Small intestine (tissue), 7 donors: ENCODE results near the gene TAGLN3. TPM values are rescaled to one million over a fixed set of nuclear protein-coding genes. Genes with fewer than 3 reads are reported as not detected.

Experiments
- DNase-seq, 2 donors: peaks; one replicate each; pipeline versions ENCODE4 v3.0.0 to v3.0.0-alpha.2; 2013
- FAIRE-seq: peaks from 2 replicates; lab custom pipeline; 2012; peaks lifted over from hg19 to GRCh38; lab: Jason Lieb, UNC
- H3K27ac ChIP-seq, 3 donors: one replicate each; pipeline ENCODE4 v1.5.1; 2013; ENCODE audit warnings: low read length in 2 of 3, mild to moderate bottlenecking in 2 of 3, control low read depth in 1 of 3, inconsistent platforms in 1 of 3, low read depth in 1 of 3, moderate library complexity in 1 of 3
- H3K27me3 ChIP-seq, 3 donors: one replicate each; pipeline ENCODE4 v1.6.1; 2013; ENCODE audit warnings: low read length in 3 of 3, inconsistent platforms in 1 of 3; ENCODE audit not compliant: control insufficient read depth in 3 of 3, insufficient read depth in 3 of 3
- H3K36me3 ChIP-seq, 3 donors: one replicate each; pipeline ENCODE4 v1.6.1; 2013; ENCODE audit warnings: low read length in 3 of 3, inconsistent platforms in 1 of 3, low read depth in 1 of 3, mild to moderate bottlenecking in 1 of 3, moderate library complexity in 1 of 3; ENCODE audit not compliant: control insufficient read depth in 3 of 3, insufficient read depth in 2 of 3
- H3K4me1 ChIP-seq, 3 donors: one replicate each; pipeline ENCODE4 v1.6.1; 2013; ENCODE audit warnings: low read length in 2 of 3, inconsistent platforms in 1 of 3, low read depth in 1 of 3, mild to moderate bottlenecking in 1 of 3, moderate library complexity in 1 of 3; ENCODE audit not compliant: control insufficient read depth in 3 of 3, insufficient read depth in 2 of 3
- H3K4me3 ChIP-seq, 3 donors: one replicate each; pipeline ENCODE4 v1.5.1; 2013; ENCODE audit warnings: low read length in 3 of 3, control low read depth in 1 of 3, inconsistent platforms in 1 of 3, low read depth in 1 of 3, mild to moderate bottlenecking in 1 of 3, moderate library complexity in 1 of 3
- H3K9me3 ChIP-seq, 2 donors: one replicate each; pipeline ENCODE4 v1.6.1; 2013; ENCODE audit warnings: low read depth in 1 of 2, low read length in 1 of 2; ENCODE audit not compliant: control insufficient read depth in 2 of 2, insufficient read depth in 1 of 2
- whole genome bisulfite sequencing, 3 donors: extraction: QIAGEN DNeasy Blood & Tissue Kit; methylation state at CpG; one replicate each; pipeline ENCODE4 v1.1.7; 2013; 5-methylcytosine and 5-hydroxymethylcytosine counted together
- polyA plus RNA-seq, 4 donors: library from polyadenylated mRNA; stranded (reverse) in 3 of 4; unstranded in 1 of 4; fragments of 200-250 nt in 3 of 4; fragments of 120-200 nt in 1 of 4; gene quantifications; one replicate each; pipeline versions ENCODE4 v1.2.1 to v1.2.3, GENCODE V29; 2013
- donor health status: healthy with polysubstance abuse.
- donor health status: control.
- donor health status: control.
- donor health status: Bipolar disorder and iron deficiency.
- donor health status: healthy.

The TAGLN3 gene
- polyA plus RNA-seq, 4 donors: 1.4 to 2.7 TPM; not detected in 2

- Histone ChIP-seq H3K27me3 (no peaks in the 10 kb centered on the region), H3K4me1 (no peaks in the 10 kb centered on the region), H3K9me3 (peaks cover 0 to 3% of the 10 kb centered on the region in 2 donors), H3K27ac (no peak overlapping the region), H3K4me3 (no peak overlapping the region), H3K36me3 (no peaks in the 10 kb centered on the region)
- DNase-seq (no peak), FAIRE-seq (no peak)
- whole genome bisulfite sequencing, 3 donors: 71 to 79% (median 72%) methylated on average over 1 of the region's 1 CpG
Measured at GRCh38 chr3:112019716-112020115, 21.0 kb downstream of the TAGLN3 start.

GRCh38 chr3:112020674-112021085 is 22.0 kb downstream of the TAGLN3 start:
- no peaks in the 10 kb centered on the region for H3K27me3 ChIP-seq
- no peak overlapping the region for H3K4me3 ChIP-seq
- 84 to 90% (median 85%) methylated on average over 1 of the region's 1 CpG for WGBS, 3 donors
- no peaks in the 10 kb centered on the region for H3K4me1 ChIP-seq
- no peak overlapping the region for H3K27ac ChIP-seq
- no peaks in the 10 kb centered on the region for H3K36me3 ChIP-seq
- peaks cover 0 to 3% of the 10 kb centered on the region in 2 donors for H3K9me3 ChIP-seq
- FAIRE-seq (no peak), DNase-seq (no peak)

- no peak overlapping the region for H3K27ac ChIP-seq
- H3K9me3 ChIP-seq: peaks cover 0 to 3% of the 10 kb centered on the region in 2 donors
- peaks cover 0 to 4% (median 0%) of the 10 kb centered on the region in 3 donors for H3K4me1 ChIP-seq
- no peak overlapping the region for H3K4me3 ChIP-seq
- 88 to 95% (median 93%) methylated on average over 4 of the region's 4 CpGs for WGBS, 3 donors
- DNase-seq (no peak), FAIRE-seq (no peak)
- no peaks in the 10 kb centered on the region for H3K36me3 ChIP-seq
- H3K27me3 ChIP-seq: no peaks in the 10 kb centered on the region
Measured at GRCh38 chr3:112027142-112027541, 28.4 kb downstream of the TAGLN3 start.

- FAIRE-seq: no peak
- DNase-seq: no peak
- no peaks in the 10 kb centered on the region for H3K36me3 ChIP-seq
- H3K9me3 ChIP-seq: peaks cover 0 to 3% of the 10 kb centered on the region in 2 donors
- WGBS, 3 donors: 57 to 68% (median 60%) methylated on average over 4 of the region's 4 CpGs
- no peaks in the 10 kb centered on the region for H3K27me3 ChIP-seq
- no peak overlapping the region for H3K4me3 ChIP-seq
- H3K4me1 ChIP-seq: peaks cover 0 to 6% (median 0%) of the 10 kb centered on the region in 3 donors
- no peak overlapping the region for H3K27ac ChIP-seq
Measured at GRCh38 chr3:112027826-112028225, 29.1 kb downstream of the TAGLN3 start.

GRCh38 chr3:112030901-112031300 is 32.2 kb downstream of the TAGLN3 start:
- H3K4me3 ChIP-seq: no peak overlapping the region
- FAIRE-seq: no peak
- H3K27me3 ChIP-seq: no peaks in the 10 kb centered on the region
- WGBS, 3 donors: 91 to 92% (median 91%) methylated on average over 5 of the region's 5 CpGs
- peaks cover 0 to 6% (median 0%) of the 10 kb centered on the region in 3 donors for H3K4me1 ChIP-seq
- H3K9me3 ChIP-seq: no peaks in the 10 kb centered on the region
- H3K36me3 ChIP-seq: no peaks in the 10 kb centered on the region
- no peak for DNase-seq
- H3K27ac ChIP-seq: no peak overlapping the region

- Histone ChIP-seq H3K27ac (peak overlapping the region in 1 of 3 donors; percentile 47), H3K27me3 (no peaks in the 10 kb centered on the region), H3K36me3 (no peaks in the 10 kb centered on the region), H3K4me1 (peaks cover 0 to 6% (median 0%) of the 10 kb centered on the region in 3 donors), H3K4me3 (no peak overlapping the region), H3K9me3 (peaks cover 0 to 1% of the 10 kb centered on the region in 2 donors)
- FAIRE-seq: no peak
- WGBS, 3 donors: 54 to 67% (median 65%) methylated on average over 5 of the region's 5 CpGs
- DNase-seq: peak in 1 of 2 donors; percentile 73
Measured at GRCh38 chr3:112032098-112032731, 33.5 kb downstream of the TAGLN3 start.

GRCh38 chr3:112034436-112034835 is 35.7 kb downstream of the TAGLN3 start, which contains the start of gene TMPRSS7:
Gene TMPRSS7, plus strand, starts transcription at chr3:112034736. Its CDS starts 110 bp downstream, at chr3:112034846.
- H3K27me3 ChIP-seq: no peaks in the 10 kb centered on the region
- WGBS, 3 donors: 89 to 96% (median 95%) methylated on average over 4 of the region's 4 CpGs
- peaks cover 0 to 4% of the 10 kb centered on the region in 2 donors for H3K9me3 ChIP-seq
- H3K4me1 ChIP-seq: peaks cover 0 to 6% (median 0%) of the 10 kb centered on the region in 3 donors
- no peak for FAIRE-seq
- DNase-seq: no peak
- H3K36me3 ChIP-seq: no peaks in the 10 kb centered on the region
- H3K4me3 ChIP-seq: no peak within 1 kb of the TSS
- H3K27ac ChIP-seq: no peak within 1 kb of the TSS

GRCh38 chr3:112035241-112035640 is 36.5 kb downstream of the TAGLN3 start:
- H3K4me1 ChIP-seq: peaks cover 0 to 6% (median 0%) of the 10 kb centered on the region in 3 donors
- no peak overlapping the region for H3K27ac ChIP-seq
- no peaks in the 10 kb centered on the region for H3K36me3 ChIP-seq
- DNase-seq: no peak
- no peak overlapping the region for H3K4me3 ChIP-seq
- no peak for FAIRE-seq
- WGBS, 3 donors: 66 to 96% (median 93%) methylated on average over 3 of the region's 3 CpGs
- peaks cover 0 to 4% of the 10 kb centered on the region in 2 donors for H3K9me3 ChIP-seq
- H3K27me3 ChIP-seq: no peaks in the 10 kb centered on the region
